ENCODE measurements around the gene SIX3.

GRCh38 chr2:44941551-44942234 is at the start of gene SIX3:
- TF ChIP-seq CTCF (conservative IDR thresholded peaks at IDR 0.05; ENCODE audit: low read depth in 2 of 2) (no peak), POLR2AphosphoS5 (IDR thresholded peaks at IDR 0.05; ENCODE audit: low read depth) (no peak), EZH2phosphoT487 (IDR thresholded peaks at IDR 0.05; ENCODE audit: unreplicated experiment) (peak; percentile 96), EZH2 (IDR thresholded peaks at IDR 0.05; ENCODE audit: low read depth, unreplicated experiment) (peak; percentile 96), CREB1 (CRISPR knock-in tag; IDR thresholded peaks at IDR 0.05; ENCODE audit: low read depth) (0 out of 2 replicates have a peak, but pooled peaks have one; percentile 19)

All from GM23338 (cell line).